ENCODE measurements around the gene RAB1A.
"Not testable (repeated sequence)": the region's sequence is repeated elsewhere in the genome, so short reads cannot be mapped to it uniquely, and the experiment has no call there.

- not testable (repeated sequence) for TF ChIP-seq CTCF (IDR thresholded peaks at IDR 0.05); EZH2 (IDR thresholded peaks at IDR 0.05; ENCODE audit: borderline replicate concordance, insufficient read depth, low read depth, low read length, poor library complexity, severe bottlenecking)
Measured at GRCh38 chr2:65125457-65125856, 4.4 kb downstream of the RAB1A start.
